CD4-positive, alpha-beta T cell treated with Interleukin-21 for 1 hour (primary cell): ENCODE results near the gene TLR8.
A peak's percentile ranks its signal among the peaks of the same experiment; 100 is the strongest.
"Not testable (repeated sequence)": the region's sequence is repeated elsewhere in the genome, so short reads cannot be mapped to it uniquely, and the experiment has no call there.

Experiments used
- DNase-seq: peaks from one replicate; pipeline ENCODE4 v3.0.0-alpha.2; 2020

The TLR8 gene

DNA sequence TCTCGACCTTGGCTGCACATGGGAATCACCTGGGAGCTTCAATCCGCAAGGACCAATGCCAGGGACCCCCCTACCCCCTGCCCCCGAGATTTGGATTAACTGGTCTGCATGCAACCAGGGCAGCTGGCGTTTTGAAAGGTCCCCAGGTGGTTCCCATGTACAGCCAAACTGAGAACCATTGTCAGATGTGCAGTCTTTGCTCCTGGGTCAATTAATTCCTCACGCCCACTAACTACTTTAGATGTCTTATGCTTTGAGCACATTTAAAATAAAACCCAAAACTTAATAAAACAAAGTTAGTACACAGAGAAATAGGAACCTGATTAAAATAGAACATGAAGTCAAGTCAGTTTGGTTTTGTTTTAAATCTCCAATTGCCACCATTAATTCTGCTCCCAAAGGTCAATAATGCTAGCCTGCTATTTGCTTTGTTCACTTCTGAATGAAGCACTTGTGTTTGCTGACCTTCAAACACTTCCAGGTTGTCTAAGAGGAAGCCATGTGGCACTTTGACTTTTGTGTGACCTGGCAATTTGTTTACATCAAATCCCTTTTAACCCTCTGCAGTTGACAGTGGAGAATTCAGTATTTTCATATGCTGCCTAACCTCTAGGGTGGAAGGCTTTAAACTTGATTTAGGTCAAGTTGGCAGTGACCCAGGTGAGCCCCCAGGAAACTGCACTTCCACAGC lies 41.3 kb downstream of the TLR8 start:
- no peak for DNase-seq

GRCh38 chrX:12948495-12948894 lies 42.1 kb downstream of the TLR8 start:
- no peak for DNase-seq

- DNase-seq = no peak
Measured at GRCh38 chrX:12949205-12949926, 42.9 kb downstream of the TLR8 start.

DNA sequence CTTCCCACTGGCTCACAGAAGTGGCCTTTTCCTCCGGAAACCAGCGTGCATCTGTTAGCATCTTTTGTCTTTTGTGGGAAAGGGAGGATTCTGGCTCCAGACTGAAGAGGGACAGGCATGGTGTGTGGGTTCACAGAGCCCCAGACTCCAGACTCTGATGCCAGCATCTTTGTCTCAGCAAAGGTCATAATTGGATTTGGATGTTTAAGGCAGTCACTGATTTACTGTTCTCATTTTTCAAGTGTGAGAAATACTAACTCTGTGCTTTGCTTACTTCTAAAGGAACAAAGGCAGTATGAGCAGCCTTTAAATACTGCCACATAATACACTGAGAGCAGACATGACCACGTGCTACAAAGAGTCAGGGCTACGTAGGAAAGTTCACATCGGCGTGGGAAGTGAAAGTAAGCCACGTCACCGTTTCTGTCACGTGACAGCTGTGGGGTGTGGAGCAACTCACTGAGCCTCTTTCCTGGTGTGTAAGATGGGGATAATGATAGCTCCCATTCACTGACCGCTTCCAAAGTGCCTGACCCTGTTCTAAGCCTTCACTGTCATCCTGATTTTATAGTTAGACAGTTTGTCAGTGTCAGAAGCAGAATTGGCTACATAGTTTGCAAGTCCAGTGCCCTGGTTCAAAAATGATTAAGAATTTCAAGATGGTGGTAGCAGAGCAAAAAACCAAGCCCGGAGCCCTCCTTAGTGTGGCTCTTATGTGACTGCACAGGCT lies 43.7 kb downstream of the TLR8 start:
- DNase-seq = peak; percentile 89

DNA sequence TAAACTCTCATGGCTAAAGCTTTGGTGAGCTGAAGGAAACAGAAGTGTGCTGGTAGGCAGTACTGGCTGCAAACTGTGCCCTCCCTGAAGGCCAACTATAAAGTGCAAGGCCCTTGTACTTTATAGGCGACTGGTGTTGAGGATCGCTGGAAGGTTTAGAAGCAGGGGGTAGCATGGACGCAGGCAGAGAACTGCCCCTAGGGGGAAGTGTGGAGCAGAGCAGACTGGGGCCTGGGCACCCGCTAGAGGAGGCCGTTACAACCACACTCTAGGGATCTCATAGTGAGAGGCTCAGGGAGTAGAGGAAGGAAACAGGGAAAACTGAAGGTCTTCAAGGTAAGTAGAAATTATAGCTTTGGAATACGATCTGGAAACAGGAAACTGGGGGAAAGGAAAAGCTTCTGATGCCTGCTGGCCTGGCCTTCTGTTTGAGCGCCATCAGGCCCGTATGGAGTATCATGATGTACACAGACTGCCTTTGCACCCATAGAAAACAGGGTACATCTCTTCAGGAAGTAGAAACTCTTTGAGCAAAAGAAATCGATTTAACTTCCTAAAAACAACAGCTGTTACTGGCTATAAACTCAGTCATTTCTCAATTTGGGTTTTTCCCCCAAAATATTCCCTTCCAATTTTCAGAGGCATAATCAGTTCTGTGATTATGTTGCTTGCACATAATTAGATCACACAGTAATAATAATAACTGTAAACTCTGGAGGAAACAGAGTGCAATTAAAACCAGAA lies 44.6 kb downstream of the TLR8 start:
- peak; percentile 81 for DNase-seq

- DNase-seq = peak; percentile 41
Measured at GRCh38 chrX:12951595-12951975, 45.2 kb downstream of the TLR8 start.

- no peak for DNase-seq
Measured at GRCh38 chrX:12953420-12953819, 47.0 kb downstream of the TLR8 start.

- no peak for DNase-seq
Measured at GRCh38 chrX:12954376-12954775, 48.0 kb downstream of the TLR8 start.

- DNase-seq = no peak
Measured at GRCh38 chrX:12954981-12955380, 48.6 kb downstream of the TLR8 start.

DNA sequence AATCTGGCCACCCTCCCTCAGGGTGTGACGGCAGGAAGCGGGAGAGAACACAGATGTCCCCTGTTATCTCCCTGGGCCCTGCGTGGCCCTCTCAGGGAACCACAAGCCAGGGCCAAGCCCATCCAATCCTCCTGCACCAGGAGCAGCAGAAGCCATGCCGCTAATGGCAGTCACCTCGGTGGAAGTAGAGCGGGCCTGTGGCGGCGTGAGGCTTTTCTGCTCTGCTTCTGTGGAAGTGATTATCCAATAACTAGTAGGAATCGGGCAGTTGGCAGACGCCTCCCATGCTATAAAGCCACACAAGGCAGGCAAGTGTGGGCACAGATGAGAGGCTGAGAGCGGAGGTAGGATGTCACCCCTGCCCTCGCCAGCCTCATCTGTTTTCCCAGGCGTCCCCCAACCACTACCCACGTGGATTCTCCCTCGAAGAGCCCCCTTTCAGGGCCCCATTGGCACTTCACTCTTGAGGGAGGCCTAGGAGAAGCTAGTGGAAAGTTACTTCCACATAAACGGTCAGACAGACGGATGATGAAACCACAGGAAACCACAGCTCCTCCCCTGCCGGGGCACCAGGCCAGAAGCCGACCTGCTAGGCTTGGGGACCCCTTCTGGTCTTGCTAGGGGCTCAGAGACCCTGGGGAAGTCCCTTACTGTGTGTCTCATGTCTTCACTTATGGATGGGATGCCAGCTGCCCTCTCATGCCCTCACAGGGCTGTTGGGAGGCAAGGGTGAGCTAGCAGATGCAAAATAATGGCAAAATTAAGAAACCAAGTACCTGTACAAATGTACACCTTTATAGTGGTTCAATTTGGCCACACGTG lies 49.7 kb downstream of the TLR8 start:
- DNase-seq = peak; percentile 78

- DNase-seq = peak; percentile 83
Measured at GRCh38 chrX:12956704-12957534, 50.5 kb downstream of the TLR8 start.

- DNase-seq = no peak
Measured at GRCh38 chrX:12958059-12958458, 51.6 kb downstream of the TLR8 start.

GRCh38 chrX:12958461-12958860 lies 52.0 kb downstream of the TLR8 start:
- no peak for DNase-seq

GRCh38 chrX:12961196-12961718 lies 54.8 kb downstream of the TLR8 start:
- peak; percentile 16 for DNase-seq

DNA sequence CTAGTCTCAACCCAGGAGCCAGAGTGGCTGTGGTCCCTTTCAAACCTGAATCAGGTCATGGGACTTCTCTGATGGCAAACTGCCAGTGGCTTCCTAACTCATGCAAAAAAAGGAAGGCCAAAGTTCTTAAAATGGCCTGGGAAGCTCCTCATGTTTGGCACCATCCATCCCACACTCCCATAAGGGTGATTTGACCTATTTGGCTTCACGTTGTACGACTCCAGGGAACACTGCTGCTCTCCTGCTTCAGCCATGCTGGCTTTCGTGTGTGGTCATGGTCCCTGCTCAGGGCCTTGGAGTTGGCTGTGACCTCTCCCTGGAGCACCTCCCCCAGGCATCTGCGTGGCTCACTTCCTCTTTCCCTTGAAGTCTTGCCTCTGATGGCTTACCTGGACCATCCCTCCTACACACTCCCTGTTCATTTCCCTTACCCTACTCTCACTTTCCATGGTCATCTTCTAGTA lies 55.7 kb downstream of the TLR8 start:
- no peak for DNase-seq

DNA sequence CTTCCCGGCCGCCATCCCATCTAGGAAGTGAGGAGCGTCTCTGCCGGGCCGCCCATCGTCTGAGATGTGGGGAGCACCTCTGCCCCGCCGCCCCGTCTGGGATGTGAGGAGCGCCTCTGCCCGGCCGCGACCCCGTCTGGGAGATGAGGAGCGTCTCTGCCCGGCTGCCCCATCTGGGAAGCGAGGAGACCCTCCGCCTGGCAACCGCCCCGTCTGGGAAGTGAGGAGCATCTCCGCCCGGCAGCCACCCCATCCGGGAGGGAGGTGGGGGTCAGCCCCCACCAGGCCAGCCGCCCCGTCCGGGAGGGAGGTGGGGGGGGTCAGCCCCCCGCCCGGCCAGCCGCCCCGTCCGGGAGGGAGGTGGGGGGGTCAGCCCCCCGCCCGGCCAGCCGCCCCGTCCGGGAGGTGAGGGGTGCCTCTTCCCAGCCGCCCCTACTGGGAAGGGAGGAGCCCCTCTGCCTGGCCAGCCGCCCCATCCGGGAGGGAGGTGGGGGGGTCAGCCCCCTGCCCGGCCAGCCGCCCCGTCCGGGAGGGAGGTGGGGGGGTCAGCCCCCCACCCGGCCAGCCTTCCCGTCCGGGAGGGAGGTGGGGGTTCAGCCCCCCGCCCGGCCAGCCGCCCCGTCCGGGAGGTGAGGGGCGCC lies 56.9 kb downstream of the TLR8 start:
- not testable (repeated sequence) for DNase-seq

DNA sequence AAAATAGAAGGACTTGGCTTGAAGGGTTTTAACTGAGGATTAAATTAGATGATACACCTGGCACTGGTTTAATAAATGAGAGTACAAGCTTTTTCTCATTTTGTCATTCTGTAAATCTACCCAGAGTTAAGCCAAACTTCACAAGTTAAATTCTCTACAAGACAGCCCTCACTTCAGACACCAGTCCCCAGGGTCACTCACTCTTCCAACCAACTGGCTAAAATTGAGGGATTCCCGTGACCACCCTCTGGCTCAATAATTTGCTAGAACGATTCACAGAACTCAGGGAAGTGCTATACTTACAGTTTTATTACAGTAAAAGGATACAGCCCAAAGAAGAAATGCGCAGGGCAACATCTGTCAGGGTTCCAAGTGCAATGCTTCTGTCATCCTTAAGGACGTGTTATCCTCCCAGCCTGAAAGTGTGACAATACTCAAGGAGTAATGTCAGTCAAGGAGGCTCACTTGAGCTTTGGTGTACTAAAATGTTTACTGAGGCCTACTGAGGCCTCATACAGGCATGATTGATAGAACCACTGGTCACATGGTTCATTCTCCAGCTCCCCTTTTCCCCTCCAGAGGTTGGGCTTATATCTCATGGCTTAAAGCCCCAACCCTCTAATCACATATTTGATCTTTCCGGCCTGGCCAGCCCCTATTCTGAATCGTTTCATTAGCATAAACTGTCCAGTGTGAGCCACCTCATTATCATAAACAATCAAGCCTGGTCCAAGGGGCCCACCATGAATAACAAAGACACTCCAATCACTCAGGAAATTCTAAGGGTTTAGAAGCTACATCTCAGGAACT lies 58.9 kb downstream of the TLR8 start:
- no peak for DNase-seq

- DNase-seq = no peak
Measured at GRCh38 chrX:12966151-12966550, 59.7 kb downstream of the TLR8 start.

- DNase-seq = no peak
Measured at GRCh38 chrX:12967711-12968465, 61.5 kb downstream of the TLR8 start.
